Activated CD4-positive, CD25-positive, alpha-beta regulatory T cell treated with anti-CD3 and anti-CD28 coated beads, Interleukin-2, amount 50 U/mL, for 72 hours (primary cell): Measurements from ENCODE around the gene UNC13C.
"Not testable (repeated sequence)": the region's sequence is repeated elsewhere in the genome, so short reads cannot be mapped to it uniquely, and the experiment has no call there.

Experiments used
- DNase-seq: peaks from one replicate; pipeline ENCODE4 v3.0.0; 2021

The UNC13C gene

DNA sequence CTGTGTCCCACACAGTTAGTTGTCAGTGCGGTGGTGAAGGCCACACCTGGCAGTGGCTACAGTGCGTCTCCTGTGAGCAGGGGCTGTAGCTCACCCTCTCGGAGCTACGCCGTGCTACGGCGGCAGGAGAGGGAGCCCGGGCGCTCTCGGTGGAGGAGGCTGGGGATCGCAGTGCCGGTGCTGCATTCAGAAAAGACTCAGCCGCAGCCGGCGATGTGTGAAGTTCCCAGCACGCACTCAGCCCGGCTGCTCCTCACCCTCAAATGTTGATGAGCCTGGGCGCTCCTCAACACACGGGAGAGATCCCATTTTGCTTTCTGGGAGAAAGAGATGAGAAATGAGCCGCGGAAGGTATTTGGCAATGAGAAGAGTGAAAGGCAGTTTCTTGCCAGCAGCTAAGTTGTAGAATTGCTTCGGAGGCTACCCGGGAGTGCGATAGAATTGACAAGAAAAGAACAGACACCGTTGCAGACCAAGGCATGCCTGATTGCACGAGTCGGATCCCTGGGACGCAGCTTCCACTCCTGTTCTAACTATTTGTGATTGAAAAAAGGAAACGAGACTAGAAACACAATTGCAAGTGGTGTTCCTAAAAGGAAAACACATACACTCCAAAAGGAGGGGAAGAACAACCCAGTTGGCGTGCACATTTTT lies at the start of gene UNC13C:
UNC13C (plus strand) TSS at position 189 of the 654 bp plus-strand sequence. CDS start 34,463 bp downstream, outside the sequence.
- no peak for DNase-seq

DNA sequence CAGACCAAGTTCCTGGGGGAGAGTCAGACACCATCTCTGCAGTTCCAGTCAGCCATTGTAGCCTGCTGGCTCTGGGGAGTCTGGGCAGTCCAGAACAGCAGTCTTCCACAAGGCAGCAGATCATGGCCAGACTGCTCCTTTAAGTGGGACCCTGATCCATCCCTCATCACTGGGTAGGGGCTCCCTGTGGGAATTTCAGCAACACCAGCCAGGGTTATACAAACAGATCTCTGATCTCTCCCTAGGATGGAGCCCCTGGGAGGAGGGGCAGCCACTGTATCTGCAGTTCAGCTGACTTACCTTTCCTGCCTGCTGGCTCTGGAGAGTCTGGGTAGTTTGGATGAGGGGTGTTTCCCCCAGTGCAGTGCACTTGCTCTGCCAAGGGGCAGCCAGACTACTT lies 42.1 kb upstream of the UNC13C start:
- no peak for DNase-seq

DNA sequence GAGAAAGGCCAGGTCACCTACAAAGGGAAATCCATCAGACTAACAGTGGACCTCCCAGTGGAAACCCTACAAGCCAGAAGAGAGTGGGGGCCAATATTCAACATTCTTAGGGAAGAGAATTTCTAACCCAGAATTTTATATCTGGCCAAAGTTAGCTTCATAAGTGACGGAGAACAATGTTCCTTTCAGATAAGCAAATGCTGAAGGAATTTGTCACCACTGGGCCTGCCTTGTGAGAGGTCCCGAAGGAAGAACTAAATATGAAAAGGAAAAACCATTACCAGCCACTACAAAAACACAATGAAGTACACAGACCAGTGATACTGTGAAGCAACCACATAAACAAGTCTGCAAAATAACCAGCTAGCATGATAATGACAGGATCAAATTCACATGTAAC lies 40.6 kb upstream of the UNC13C start:
- DNase-seq, result not testable (repeated sequence)

DNA sequence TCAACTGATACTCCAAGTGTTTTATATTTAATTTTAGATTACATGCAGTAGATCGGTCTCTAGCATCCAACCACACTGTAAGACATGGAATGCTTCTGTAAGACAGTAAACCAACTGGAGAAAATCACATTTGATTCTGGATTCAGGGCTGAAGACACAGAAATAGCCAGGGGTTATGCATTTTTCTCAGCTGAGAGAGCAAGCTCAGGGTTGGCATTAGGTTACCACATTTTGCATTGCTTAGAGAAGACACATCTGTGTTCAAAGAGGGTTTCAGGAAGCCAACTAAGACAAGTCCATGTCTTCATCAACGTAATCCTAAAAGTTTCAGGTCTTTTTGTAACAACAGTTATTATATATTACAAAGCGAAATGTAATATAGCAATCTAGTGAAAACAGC lies 27.7 kb upstream of the UNC13C start:
- DNase-seq, result no peak

DNA sequence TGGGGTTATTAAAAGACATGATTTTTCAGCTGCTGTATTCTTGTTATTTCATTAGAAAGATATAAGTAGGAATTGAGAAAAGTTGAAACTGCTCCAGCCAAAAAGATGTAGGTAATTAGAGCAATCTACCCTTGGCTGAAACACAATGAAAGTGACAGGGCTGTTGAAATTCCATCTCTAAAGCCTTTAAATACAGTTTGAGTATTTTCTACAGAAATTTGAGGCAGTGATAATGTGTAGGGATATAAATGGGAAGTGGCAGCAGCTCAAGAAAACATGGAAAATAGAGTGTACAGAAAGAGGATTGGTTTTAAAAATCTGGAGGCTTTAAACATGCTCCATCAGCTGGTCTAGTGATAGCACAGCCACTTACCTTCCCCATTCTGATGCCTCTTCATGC lies 22.8 kb upstream of the UNC13C start:
- no peak for DNase-seq

DNA sequence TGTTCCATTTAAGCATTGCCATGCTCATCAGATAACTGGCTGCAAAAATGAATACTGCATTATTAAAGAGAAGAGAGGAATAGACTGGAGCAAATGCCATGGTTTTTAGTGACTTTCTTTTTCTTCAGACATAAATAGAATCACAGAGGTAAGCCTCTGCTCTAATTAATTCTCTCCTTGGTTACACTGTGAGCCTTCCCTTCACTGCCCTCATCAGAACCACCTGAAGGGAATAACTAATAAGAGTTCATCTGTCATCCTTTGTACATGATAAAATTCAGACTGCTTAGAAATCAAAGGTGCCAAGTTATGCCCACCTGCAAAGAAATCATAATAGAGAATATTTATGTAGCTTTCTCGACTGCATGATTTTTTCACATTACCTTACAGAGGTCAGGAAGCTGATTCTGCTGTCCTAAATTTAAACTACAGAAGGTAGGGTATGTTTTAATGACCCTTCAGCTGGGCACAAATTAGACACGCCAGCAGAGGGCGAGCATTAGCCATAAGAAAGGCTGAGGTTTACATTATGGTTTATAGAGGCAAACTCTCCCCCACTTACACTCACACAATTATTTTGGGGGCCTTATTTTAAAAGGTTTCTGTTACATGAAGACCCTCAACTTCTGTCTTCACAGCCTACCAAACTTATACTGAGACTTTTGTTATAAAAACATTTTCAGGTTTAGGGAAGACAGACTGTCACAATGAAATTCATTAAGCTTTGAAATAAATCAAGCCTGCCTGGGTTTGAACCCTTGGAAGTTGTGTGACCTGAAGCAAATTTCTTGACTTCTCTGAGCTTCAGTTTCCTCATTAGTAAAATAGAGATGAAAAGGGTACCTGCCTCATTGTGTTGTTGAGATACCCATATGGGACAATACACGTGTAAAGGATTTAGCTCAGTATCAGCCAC lies 15.3 kb upstream of the UNC13C start:
- DNase-seq, result no peak

- DNase-seq, result no peak
Measured at GRCh38 chr15:53963801-53964200, 14.4 kb upstream of the UNC13C start.

DNA sequence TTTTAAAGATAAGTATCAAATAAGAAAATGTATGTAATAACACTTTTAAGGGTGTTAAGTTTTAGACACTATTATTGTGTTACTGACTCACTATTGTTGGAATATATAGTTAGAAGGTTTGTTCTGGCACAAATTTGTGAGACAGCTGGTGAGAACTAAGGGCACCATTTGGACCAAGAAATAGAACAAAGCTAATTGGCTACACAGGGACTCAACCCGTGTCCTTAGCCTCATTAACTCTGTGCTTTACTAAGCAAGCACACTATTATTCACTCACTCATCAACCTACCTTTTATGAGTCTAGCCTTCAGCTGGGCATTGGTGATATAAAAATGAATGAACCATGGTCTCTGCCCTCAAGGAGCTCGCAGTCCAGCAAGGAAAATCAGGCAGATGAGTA lies 4.1 kb upstream of the UNC13C start:
- no peak for DNase-seq

DNA sequence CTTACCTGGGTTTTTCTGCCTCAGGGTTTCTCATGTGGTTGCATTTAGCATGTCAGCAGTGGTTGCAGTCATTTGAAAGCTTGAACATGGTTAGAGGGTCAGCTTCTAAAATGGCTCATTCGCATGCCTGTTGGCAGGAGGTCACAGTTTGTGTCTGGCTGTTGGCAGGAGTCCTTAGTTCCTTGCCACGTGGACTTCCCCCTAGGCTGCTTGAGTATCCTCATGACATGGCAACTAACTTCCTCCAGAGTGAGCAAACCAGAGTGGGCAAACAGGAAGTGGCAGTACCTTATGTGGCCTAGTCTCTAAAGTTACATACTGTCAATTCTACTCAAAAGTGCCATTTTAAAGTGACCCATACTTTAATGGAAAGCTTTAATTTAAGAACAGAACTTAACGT lies 3.4 kb upstream of the UNC13C start:
- no peak for DNase-seq

DNA sequence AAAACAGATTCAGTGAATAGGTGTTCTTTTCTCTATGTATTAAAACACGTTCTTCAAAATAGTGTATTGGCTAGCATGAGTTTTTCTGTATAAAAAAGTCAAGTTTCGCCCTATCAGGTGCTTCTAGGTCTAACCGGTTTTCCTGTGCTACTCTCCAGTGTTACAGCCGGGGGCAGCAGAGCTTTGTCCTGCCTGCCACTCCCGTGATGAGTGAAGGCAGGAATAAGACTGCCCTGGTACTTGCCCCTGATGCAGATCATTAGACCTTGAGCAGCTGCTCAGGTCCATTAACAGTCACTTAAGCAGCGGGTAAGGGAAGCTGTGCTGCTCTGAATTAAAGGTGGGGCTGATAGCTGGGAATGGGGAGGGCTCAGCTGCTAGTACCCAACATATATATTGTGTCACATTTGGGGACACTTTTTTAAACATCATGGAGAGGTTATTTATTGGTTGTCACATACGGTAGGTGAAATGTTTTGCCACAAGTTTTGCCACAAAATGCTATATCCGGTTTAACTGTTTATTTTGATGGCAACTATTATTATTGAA lies 1.3 kb upstream of the UNC13C start:
- no peak for DNase-seq

DNA sequence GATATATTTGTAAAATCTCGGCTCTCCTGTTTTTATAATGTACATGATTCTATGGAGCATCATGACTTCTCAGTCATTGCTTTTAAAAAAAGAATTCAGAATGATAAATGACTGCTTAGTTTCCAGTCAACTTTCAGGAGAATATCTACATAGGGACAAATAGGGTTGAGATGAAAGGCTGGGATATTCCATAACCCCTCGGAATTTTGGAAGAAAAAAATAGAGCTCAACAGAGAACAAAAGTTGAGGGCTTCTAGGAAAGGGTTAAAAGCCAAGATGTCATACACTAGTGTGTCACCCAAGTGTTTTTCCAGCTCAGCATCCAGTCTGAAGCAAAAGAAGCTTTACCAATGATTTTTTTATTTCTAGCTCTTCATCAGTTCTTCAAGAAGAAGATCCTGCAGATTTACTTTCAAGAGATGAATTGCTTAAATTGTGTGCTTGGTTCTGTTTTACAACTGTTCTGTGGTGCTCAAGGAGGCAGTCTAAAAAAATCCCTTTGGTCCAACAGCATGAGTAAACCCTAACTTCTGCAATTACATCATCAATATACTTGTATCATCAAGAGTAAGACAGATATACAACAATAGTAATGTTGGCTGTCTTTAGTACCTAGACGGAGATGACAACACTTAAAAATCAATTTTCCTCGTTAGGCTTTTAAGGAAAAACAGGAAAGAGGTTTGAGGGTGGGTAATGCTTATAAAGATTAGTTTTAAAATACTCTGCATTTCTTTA lies 979 bp downstream of the UNC13C start:
- DNase-seq, result no peak

DNA sequence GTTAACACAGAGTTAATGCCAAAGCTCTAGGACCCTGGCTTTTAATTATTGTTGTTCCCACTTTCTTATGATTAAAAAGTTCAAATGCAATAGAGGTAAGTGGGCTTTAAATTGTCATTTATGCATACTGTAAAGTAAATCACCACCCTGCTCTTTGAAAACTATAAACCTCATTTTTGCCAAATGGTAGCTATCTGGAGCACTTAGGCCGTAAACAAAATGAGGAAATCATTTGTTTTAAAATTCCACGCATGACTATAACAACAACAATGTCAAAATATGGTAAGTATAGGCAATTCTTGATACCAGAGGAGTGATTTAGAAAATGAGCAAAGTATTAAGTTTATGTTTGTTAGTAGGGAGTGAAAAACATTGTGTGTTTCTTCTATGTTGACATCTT lies 1.8 kb downstream of the UNC13C start:
- DNase-seq, result no peak

GRCh38 chr15:53982071-53982680 lies 3.9 kb downstream of the UNC13C start:
- DNase-seq, result no peak

- no peak for DNase-seq
Measured at GRCh38 chr15:53982876-53983275, 4.6 kb downstream of the UNC13C start.

DNA sequence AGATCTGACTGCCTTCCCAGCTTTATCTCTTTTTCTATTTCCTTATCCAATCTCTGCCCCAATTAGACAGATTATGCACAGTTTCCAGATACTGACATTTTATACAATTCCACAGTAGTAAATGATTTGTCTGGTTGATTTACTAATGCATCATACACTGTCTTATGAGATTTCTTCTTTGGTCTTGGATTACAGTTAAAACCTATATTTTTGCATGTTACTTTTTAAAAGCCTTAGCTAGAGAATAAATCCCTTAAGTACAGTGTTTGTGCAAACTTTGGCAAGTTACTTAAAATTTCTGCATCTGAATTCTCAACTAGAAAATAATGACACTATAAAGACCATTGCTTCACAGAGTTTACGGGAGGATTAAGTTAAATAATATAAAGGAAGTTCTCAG lies 6.0 kb downstream of the UNC13C start:
- DNase-seq, result no peak

DNA sequence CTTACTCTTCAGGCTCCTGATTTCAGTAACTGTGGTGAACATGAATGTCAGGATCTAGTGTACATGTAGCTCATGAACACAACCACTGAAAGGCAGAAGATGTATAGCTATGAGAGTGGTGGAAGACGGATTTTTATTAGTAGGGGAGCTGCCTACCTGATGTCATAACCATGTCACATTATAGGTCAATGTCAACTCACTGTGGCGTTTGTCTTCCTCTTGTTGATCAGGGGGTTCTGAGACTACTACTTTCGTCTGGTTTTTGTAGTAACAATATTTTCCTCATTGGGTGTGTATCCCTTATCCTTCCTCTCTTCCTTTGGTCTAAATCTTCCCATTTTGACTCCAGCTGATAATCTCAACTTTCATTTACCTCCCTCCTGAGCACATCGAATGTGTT lies 7.3 kb downstream of the UNC13C start:
- DNase-seq, result no peak

GRCh38 chr15:53987480-53987879 lies 9.2 kb downstream of the UNC13C start:
- DNase-seq, result no peak

GRCh38 chr15:54007256-54007655 lies 29.0 kb downstream of the UNC13C start:
- DNase-seq, result no peak

GRCh38 chr15:54011656-54012055 lies 33.4 kb downstream of the UNC13C start:
- no peak for DNase-seq

GRCh38 chr15:54014067-54014655 lies 35.9 kb downstream of the UNC13C start:
- no peak for DNase-seq

- DNase-seq, result no peak
Measured at GRCh38 chr15:54017251-54017650, 39.0 kb downstream of the UNC13C start.

DNA sequence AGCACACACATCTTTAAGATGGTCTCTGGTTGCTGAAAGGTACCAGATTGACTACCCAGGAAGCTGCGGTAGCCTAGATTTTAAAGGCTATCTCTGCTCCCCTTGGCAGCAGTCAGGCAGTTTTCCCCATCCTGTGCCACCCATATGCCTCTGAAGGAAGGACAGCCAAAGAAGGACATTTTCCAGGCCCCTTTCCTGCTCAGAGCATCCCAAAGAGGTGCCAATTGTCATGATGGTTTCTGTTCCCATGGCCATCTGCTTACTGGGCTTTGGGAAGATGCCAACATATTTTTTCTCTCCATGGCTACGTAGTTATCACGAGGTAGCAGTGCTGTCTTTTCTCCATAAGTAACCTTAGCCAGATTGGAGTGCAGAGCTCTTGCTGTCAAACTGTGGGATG lies 39.7 kb downstream of the UNC13C start:
- DNase-seq, result no peak

DNA sequence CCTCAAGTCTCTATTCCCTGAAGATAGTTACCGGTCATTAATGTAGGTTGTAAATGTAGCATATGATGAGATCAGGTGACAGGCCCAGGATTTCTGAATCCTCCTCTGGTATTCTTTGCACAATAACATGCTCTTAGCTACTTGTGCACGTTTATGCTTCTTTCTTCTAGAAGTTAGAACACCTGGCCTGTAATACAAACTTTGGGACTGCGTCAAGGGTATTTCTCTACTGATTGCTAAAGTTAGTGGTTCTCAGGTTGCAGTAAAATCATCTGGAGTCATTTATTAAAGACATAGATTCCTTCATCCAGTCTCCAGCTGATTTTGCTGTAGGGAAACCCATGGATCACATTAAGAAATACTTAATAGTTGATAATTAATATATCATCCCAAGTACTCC lies 48.0 kb downstream of the UNC13C start:
- DNase-seq, result no peak
